HEK293 (cell line): ENCODE measurements around the gene GDAP2.
A peak's percentile ranks its signal among the peaks of the same experiment; 100 is the strongest.

Experiments used
- CTCF ChIA-PET: fragments of 350-600 bp; formaldehyde crosslinking; extraction: SDS; loops from one replicate; lab custom pipeline; 2021; ENCODE audit warnings: antibody characterized with exemption; lab: Yijun Ruan, JAX
- POLR2A ChIA-PET: fragments of 300-600 bp; formaldehyde crosslinking; extraction: SDS; loops from one replicate; lab custom pipeline; 2020; ENCODE audit warnings: antibody characterized with exemption, inconsistent platforms; lab: Yijun Ruan, JAX
- H3K27ac ChIP-seq: fragments of 200-500 bp; sonication (Bioruptor generic); 2 replicates; pipeline ENCODE4 v1.5.1; 2014; ENCODE audit warnings: low read depth, low read length, control low read depth, inconsistent platforms; ENCODE audit errors: extremely low read depth
- H3K36me3 ChIP-seq, 2 experiments: fragments of 200-500 bp in 1 of 2; sonication (Bioruptor generic) in 1 of 2; 1 replicate in 1 of 2; 2 replicates in 1 of 2; pipeline ENCODE4 v1.5.1; 2014 to 2017; ENCODE audit warnings: inconsistent platforms in 2 of 2, low read length in 2 of 2; ENCODE audit not compliant: control insufficient read depth in 2 of 2, insufficient read depth in 1 of 2
- H3K4me1 ChIP-seq: fragments of 200-500 bp; sonication (Bioruptor generic); 2 replicates; pipeline ENCODE4 v1.5.1; 2014; ENCODE audit warnings: mild to moderate bottlenecking, low read length, inconsistent platforms; ENCODE audit not compliant: control insufficient read depth, insufficient read depth
- H3K4me3 ChIP-seq: 2 replicates; pipeline ENCODE4 v1.5.1; 2011; ENCODE audit warnings: low read depth, mild to moderate bottlenecking, control low read depth, low read length, moderate library complexity
- H3K9me3 ChIP-seq: fragments of 200-500 bp; sonication (Bioruptor generic); 2 replicates; pipeline ENCODE4 v1.5.1; 2014; ENCODE audit warnings: low read depth, low read length, inconsistent platforms; ENCODE audit not compliant: control insufficient read depth, insufficient read depth
- IKZF3 ChIP-seq: fragments of 450-650 bp; IDR thresholded peaks from 2 replicates; pipeline ENCODE4 v1.5.0; 2018; ENCODE audit warnings: missing biosample characterization, mild to moderate bottlenecking, missing genetic modification characterization, moderate library complexity
- MYNN ChIP-seq: fragments of 450-650 bp; formaldehyde crosslinking; IDR thresholded peaks from 2 replicates; pipeline ENCODE4 v1.5.1; 2016; ENCODE audit warnings: missing biosample characterization, missing genetic modification characterization, borderline replicate concordance
- OSR2 ChIP-seq: fragments of 450-650 bp; formaldehyde crosslinking; IDR thresholded peaks from 2 replicates; pipeline ENCODE4 v1.5.1; 2016; ENCODE audit warnings: missing biosample characterization, missing genetic modification characterization
- ZFP3 ChIP-seq: fragments of 450-650 bp; formaldehyde crosslinking; IDR thresholded peaks from 2 replicates; pipeline ENCODE4 v1.5.1; 2016; ENCODE audit warnings: low read depth, missing biosample characterization, missing genetic modification characterization
- ZNF221 ChIP-seq: fragments of 450-650 bp; formaldehyde crosslinking; IDR thresholded peaks from 2 replicates; pipeline ENCODE4 v1.5.1; 2017; ENCODE audit warnings: missing biosample characterization, missing genetic modification characterization, borderline replicate concordance
- ZNF37A ChIP-seq: fragments of 450-650 bp; IDR thresholded peaks from 2 replicates; pipeline ENCODE4 v1.5.1; 2018; ENCODE audit warnings: missing biosample characterization, missing genetic modification characterization
- ZNF391 ChIP-seq: fragments of 450-650 bp; formaldehyde crosslinking; IDR thresholded peaks from 2 replicates; pipeline ENCODE4 v1.5.1; 2016; ENCODE audit warnings: low read depth, missing biosample characterization, missing genetic modification characterization, borderline replicate concordance
- ZNF423 ChIP-seq: fragments of 450-650 bp; formaldehyde crosslinking; IDR thresholded peaks from 2 replicates; pipeline ENCODE4 v1.5.1; 2016; ENCODE audit warnings: missing biosample characterization, missing genetic modification characterization
- ZNF549 ChIP-seq: fragments of 450-650 bp; IDR thresholded peaks from 2 replicates; pipeline ENCODE4 v1.5.1; 2018; ENCODE audit warnings: missing biosample characterization, missing genetic modification characterization, mild to moderate bottlenecking, inconsistent platforms, moderate library complexity
- ZNF610 ChIP-seq: fragments of 450-650 bp; formaldehyde crosslinking; IDR thresholded peaks from 2 replicates; pipeline ENCODE4 v1.5.1; 2016; ENCODE audit warnings: missing biosample characterization, missing genetic modification characterization, borderline replicate concordance
- ZNF654 ChIP-seq: fragments of 450-650 bp; formaldehyde crosslinking; IDR thresholded peaks from 2 replicates; pipeline ENCODE4 v1.5.1; 2016; ENCODE audit warnings: low read depth, missing biosample characterization, missing genetic modification characterization
- ZNF785 ChIP-seq: fragments of 450-650 bp; formaldehyde crosslinking; IDR thresholded peaks from 2 replicates; pipeline ENCODE4 v1.5.1; 2016; ENCODE audit warnings: missing biosample characterization, missing genetic modification characterization
- TF ChIP-seq, protein P1 (sequence below): fragments of 450-650 bp; formaldehyde crosslinking; IDR thresholded peaks from 2 replicates; pipeline ENCODE4 v1.5.1; 2017; ENCODE audit warnings: missing biosample characterization, missing genetic modification characterization
- TF ChIP-seq, protein P2 (sequence below): fragments of 450-650 bp; formaldehyde crosslinking; IDR thresholded peaks from 2 replicates; pipeline ENCODE4 v1.5.1; 2016; ENCODE audit warnings: missing biosample characterization, missing genetic modification characterization
- TF ChIP-seq, protein P3 (sequence below): fragments of 450-650 bp; formaldehyde crosslinking; IDR thresholded peaks from 2 replicates; pipeline ENCODE4 v1.5.1; 2016; ENCODE audit warnings: missing biosample characterization, missing genetic modification characterization, low read depth
- TF ChIP-seq, protein P4 (sequence below): fragments of 450-650 bp; IDR thresholded peaks from 2 replicates; pipeline ENCODE4 v1.5.1; 2018; ENCODE audit warnings: missing biosample characterization, missing genetic modification characterization
- TF ChIP-seq, protein P5 (sequence below): fragments of 450-650 bp; formaldehyde crosslinking; IDR thresholded peaks from 2 replicates; pipeline ENCODE4 v1.5.1; 2017; ENCODE audit warnings: missing biosample characterization, missing genetic modification characterization

Gene GDAP2

DNA sequence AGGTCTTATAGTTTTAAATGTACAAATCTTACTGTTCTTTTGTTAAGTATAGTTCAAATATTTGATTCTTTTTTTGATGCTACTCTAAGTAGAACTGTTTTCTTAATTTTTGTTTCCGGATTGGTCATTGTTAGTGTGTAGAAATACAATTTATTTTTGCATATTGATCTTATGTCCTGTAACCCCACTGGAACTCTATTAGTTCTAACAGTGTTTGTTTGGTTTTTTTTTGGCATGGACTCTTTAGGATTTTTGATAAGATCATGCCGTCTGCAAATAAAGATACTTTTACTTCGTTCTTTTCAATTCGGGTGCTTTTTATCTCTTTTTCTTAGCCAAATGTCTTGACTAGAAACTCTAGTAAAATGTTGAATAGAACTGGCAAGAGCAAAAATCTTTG, 26.5 kb downstream of the GDAP2 start:
- TF ChIP-seq IKZF3 (tag by site-specific recombination): no peak
- TF ChIP-seq ZNF610 (tag by site-specific recombination): no peak
- TF ChIP-seq, protein P1, sequence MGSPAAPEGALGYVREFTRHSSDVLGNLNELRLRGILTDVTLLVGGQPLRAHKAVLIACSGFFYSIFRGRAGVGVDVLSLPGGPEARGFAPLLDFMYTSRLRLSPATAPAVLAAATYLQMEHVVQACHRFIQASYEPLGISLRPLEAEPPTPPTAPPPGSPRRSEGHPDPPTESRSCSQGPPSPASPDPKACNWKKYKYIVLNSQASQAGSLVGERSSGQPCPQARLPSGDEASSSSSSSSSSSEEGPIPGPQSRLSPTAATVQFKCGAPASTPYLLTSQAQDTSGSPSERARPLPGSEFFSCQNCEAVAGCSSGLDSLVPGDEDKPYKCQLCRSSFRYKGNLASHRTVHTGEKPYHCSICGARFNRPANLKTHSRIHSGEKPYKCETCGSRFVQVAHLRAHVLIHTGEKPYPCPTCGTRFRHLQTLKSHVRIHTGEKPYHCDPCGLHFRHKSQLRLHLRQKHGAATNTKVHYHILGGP (tag by site-specific recombination): no peak
- no peak for TF ChIP-seq ZNF549 (tag by site-specific recombination)
- no peak for TF ChIP-seq ZNF391
- no peak for TF ChIP-seq MYNN (tag by site-specific recombination)
- TF ChIP-seq, protein P2, sequence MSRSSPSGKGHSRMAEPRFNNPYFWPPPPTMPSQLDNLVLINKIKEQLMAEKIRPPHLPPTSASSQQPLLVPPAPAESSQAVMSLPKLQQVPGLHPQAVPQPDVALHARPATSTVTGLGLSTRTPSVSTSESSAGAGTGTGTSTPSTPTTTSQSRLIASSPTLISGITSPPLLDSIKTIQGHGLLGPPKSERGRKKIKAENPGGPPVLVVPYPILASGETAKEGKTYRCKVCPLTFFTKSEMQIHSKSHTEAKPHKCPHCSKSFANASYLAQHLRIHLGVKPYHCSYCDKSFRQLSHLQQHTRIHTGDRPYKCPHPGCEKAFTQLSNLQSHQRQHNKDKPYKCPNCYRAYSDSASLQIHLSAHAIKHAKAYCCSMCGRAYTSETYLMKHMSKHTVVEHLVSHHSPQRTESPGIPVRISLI (tag by site-specific recombination): no peak
- H3K36me3 ChIP-seq: peaks cover 0 to 79% of the 10 kb centered on the region in 2 experiments
- CTCF ChIA-PET: no interaction called here

DNA sequence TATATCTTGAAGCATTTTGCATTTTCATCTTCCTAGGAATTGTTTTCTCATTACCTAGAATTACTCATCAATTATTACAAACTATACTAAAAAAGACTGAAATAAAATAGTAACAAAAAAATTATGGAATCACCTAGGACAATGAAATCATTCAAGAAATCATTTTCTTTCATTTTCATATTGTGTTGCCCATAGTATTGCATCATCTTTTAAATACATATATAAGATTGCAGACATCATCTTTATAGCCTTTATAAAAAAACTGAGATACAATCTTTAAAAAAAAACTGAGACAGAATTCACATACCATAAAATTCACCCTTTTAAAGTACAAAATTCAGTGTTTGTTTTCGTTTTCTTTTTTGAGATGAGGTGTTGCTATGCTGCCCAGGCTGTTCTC, 29.6 kb downstream of the GDAP2 start:
- Histone ChIP-seq H3K4me3 (no peak overlapping the region), H3K27ac (no peak overlapping the region), H3K4me1 (no peaks in the 10 kb centered on the region), H3K36me3 (peaks cover 0 to 73% of the 10 kb centered on the region in 2 experiments)
- POLR2A ChIA-PET: no interaction called here
- no peak for TF ChIP-seq ZFP3 (tag by site-specific recombination)
- TF ChIP-seq, protein P3, sequence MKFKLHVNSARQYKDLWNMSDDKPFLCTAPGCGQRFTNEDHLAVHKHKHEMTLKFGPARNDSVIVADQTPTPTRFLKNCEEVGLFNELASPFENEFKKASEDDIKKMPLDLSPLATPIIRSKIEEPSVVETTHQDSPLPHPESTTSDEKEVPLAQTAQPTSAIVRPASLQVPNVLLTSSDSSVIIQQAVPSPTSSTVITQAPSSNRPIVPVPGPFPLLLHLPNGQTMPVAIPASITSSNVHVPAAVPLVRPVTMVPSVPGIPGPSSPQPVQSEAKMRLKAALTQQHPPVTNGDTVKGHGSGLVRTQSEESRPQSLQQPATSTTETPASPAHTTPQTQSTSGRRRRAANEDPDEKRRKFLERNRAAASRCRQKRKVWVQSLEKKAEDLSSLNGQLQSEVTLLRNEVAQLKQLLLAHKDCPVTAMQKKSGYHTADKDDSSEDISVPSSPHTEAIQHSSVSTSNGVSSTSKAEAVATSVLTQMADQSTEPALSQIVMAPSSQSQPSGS (tag by site-specific recombination): 0 out of 2 replicates have a peak, but pooled peaks have one; percentile 3
- TF ChIP-seq, all 188 proteins: peak for 1
- CTCF ChIA-PET: interaction anchor here (0.6 to 6.1 kb wide), 3 partner anchors 10 to 387 kb away, joined by 3 to 42 read pairs (median 6); no protein-coding TSS in a partner anchor
- H3K9me3 ChIP-seq: no peaks in the 10 kb centered on the region

More for the DNA sequence above, 26.5 kb downstream of the GDAP2 start:
- Histone ChIP-seq H3K27ac (no peak overlapping the region), H3K4me3 (no peak overlapping the region), H3K4me1 (no peaks in the 10 kb centered on the region), H3K9me3 (no peaks in the 10 kb centered on the region)
- POLR2A ChIA-PET: no interaction called here

DNA sequence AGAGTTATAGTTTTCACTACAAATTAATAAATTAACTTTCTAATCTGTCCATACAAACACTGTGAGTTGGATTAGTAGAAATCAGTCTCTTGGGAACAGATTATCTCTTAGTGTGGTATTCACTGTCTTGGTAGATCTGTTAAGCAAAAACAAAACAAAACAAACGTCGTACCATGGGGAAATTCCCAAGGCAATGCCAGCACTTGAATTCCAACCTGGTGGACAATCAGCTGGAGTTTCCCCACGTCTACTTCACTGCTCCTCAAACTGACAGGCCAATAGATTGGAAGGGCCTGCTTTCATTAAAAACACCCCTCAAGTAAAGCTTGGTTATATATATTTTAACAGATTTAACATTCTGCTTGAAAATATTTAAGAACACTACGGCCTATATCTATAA, 31.9 kb downstream of the GDAP2 start:
- no peaks in the 10 kb centered on the region for H3K9me3 ChIP-seq
- POLR2A ChIA-PET: no interaction called here
- peaks cover 0 to 61% of the 10 kb centered on the region in 2 experiments; a peak in 2 of 3 replicates for H3K36me3 ChIP-seq
- CTCF ChIA-PET: interaction anchor here (1.5 to 6.1 kb wide), 3 partner anchors 23 to 384 kb away, joined by 4 to 42 read pairs (median 39); no protein-coding TSS in a partner anchor
- TF ChIP-seq OSR2 (tag by site-specific recombination) (no peak), ZFP3 (tag by site-specific recombination) (no peak), ZNF37A (tag by site-specific recombination) (no peak), ZNF423 (tag by site-specific recombination) (no peak)
- H3K4me1 ChIP-seq: no peaks in the 10 kb centered on the region
- no peak overlapping the region for H3K4me3 ChIP-seq
- H3K27ac ChIP-seq: no peak overlapping the region

DNA sequence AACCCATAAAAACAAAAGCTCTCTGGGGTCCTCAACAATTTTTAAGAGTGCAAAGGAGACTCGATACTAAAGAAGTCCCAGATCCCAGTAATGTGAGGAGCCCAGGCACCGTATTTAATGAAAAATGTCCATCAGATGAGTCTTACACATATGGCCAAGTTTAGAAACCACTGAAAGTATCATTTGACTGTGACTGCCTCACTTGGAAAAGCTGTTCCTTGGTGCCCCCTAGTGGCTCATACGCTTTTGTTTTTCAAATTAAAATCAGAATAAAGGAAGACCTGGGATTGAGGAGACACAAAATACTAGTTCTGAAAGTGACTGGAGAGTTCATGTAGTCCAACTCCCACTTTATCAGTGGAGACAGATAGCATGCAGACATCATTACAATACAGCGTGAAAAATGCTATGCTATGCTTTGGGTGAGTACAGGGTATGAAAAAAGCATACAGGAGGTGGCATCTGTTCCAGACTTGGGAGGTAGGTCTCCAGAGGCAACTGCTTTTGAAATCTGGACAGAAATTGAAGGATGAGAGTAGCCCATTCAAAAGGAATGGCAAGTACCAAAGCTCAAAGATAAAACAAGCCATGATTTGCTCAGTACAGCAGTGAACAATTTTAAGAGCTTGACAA, 33.8 kb downstream of the GDAP2 start:
- ChIA-PET POLR2A (no interaction called here), CTCF (interaction anchor here (0.6 to 6.1 kb wide), 32 partner anchors 9 to 836 kb away, joined by 3 to 42 read pairs (median 4); partner anchors contain the start of genes GDAP2, TTF2 and WDR3)
- no peak overlapping the region for H3K4me3 ChIP-seq
- H3K36me3 ChIP-seq: peaks cover 0 to 51% of the 10 kb centered on the region in 2 experiments; a peak in 2 of 3 replicates
- no peak overlapping the region for H3K27ac ChIP-seq
- H3K4me1 ChIP-seq: no peaks in the 10 kb centered on the region
- no peaks in the 10 kb centered on the region for H3K9me3 ChIP-seq
- TF ChIP-seq ZNF37A (tag by site-specific recombination) (no peak), ZNF785 (tag by site-specific recombination) (no peak), ZNF221 (tag by site-specific recombination) (no peak), ZNF654 (peak; percentile 67)
- TF ChIP-seq, protein P4, sequence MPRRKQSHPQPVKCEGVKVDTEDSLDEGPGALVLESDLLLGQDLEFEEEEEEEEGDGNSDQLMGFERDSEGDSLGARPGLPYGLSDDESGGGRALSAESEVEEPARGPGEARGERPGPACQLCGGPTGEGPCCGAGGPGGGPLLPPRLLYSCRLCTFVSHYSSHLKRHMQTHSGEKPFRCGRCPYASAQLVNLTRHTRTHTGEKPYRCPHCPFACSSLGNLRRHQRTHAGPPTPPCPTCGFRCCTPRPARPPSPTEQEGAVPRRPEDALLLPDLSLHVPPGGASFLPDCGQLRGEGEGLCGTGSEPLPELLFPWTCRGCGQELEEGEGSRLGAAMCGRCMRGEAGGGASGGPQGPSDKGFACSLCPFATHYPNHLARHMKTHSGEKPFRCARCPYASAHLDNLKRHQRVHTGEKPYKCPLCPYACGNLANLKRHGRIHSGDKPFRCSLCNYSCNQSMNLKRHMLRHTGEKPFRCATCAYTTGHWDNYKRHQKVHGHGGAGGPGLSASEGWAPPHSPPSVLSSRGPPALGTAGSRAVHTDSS (tag by site-specific recombination): no peak
- TF ChIP-seq, protein P3 (tag by site-specific recombination): no peak
- TF ChIP-seq, protein P5, sequence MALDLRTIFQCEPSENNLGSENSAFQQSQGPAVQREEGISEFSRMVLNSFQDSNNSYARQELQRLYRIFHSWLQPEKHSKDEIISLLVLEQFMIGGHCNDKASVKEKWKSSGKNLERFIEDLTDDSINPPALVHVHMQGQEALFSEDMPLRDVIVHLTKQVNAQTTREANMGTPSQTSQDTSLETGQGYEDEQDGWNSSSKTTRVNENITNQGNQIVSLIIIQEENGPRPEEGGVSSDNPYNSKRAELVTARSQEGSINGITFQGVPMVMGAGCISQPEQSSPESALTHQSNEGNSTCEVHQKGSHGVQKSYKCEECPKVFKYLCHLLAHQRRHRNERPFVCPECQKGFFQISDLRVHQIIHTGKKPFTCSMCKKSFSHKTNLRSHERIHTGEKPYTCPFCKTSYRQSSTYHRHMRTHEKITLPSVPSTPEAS (tag by site-specific recombination): no peak
